Measurements from ENCODE around the gene ARHGAP45. TPM values are rescaled to one million over a fixed set of nuclear protein-coding genes. Genes with fewer than 3 reads are reported as not detected.
A peak's percentile ranks its signal among the peaks of the same experiment; 100 is the strongest.
"Not testable (repeated sequence)": the region's sequence is repeated elsewhere in the genome, so short reads cannot be mapped to it uniquely, and the experiment has no call there.

The ARHGAP45 gene
- total RNA-seq, 2 donors from 2014 or later = 13.2 to 23.4 TPM

DNA sequence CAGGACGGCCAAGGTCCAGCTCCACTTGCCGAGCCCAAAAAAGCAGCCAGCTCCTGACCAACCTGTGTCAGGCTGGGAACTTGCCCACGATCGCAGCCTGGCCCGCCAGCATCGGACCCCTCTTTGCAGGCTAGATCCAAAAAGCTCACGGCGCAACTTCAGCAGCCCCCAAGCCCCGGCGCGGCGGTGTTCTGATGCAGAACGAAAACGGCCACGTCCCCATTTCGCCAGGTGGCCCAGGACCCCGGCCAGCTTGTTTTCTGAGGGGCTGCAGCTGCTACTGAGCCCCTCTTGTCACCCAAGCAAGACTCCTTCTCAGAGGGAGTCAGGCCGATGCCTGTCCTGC, 47.4 kb upstream of the ARHGAP45 start:
- peaks cover 66% of the 10 kb centered on the region for H3K4me1 ChIP-seq

DNA sequence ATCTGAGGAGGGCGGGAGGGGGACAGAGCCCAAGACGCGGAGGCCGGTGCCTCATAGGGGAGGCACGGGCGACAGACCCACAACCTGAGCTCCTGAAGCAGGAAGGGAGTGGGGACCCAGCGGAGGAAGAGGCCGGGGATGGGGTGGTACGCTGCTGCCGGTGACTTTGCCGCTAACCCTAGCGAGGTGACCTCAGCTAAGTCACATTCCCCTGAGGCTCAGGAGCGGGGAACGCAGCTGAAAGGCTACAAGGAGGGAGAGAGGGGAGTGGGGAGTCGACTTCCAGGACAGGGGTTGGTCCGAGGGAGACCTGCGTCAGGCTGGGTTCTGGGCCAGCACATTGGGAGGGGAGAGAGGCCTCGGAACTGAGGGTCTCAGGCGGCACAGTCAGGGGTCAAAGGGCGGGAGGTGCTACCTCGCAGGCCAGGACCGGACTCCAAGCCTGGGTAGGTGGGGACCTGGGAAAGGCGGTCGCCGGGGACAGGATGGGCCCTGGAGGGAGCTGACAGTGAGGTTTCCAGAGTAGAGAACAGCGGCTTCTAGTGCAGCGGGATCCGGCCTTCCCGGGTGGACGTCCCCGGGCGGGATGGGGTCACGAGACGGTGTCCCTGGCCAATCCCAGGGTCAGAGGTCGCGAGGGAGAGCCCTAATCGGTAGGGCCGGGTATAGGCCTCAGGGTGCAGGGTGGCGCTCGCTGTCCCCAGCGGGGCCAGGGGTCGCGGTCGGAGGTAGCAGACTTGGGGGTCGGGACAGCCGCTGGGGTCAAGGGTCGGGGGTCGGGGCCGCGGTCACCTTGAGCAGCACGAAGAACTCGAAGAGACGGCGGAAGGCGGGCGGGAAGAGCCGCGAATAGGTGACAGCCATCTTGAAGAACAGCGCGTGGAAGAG, 46.7 kb upstream of the ARHGAP45 start:
- WGBS, 2 donors = 0 to 1% methylated on average over 21 to 60 of the region's 60 CpGs
- Histone ChIP-seq H3K9me3 (no peaks in the 10 kb centered on the region), H3K4me1 (peaks cover 62% of the 10 kb centered on the region), H3K27me3 (no peaks in the 10 kb centered on the region), H3K4me3 (peak overlapping the region; percentile 63 to 77), H3K27ac (peak overlapping the region; percentile 81 to 97 (median 92)), H3K36me3 (replicated peaks in 1 of 2; ENCODE audit: insufficient read depth in 1 of 2, low read depth in 2 of 2) (no peaks in the 10 kb centered on the region)
- intact Hi-C loops (cut with DNase I) = no loop called here
- ATAC-seq (no peak), DNase-seq (peak in 2 of 4 donors; percentile 31 to 42)
- TF ChIP-seq, protein P1, sequence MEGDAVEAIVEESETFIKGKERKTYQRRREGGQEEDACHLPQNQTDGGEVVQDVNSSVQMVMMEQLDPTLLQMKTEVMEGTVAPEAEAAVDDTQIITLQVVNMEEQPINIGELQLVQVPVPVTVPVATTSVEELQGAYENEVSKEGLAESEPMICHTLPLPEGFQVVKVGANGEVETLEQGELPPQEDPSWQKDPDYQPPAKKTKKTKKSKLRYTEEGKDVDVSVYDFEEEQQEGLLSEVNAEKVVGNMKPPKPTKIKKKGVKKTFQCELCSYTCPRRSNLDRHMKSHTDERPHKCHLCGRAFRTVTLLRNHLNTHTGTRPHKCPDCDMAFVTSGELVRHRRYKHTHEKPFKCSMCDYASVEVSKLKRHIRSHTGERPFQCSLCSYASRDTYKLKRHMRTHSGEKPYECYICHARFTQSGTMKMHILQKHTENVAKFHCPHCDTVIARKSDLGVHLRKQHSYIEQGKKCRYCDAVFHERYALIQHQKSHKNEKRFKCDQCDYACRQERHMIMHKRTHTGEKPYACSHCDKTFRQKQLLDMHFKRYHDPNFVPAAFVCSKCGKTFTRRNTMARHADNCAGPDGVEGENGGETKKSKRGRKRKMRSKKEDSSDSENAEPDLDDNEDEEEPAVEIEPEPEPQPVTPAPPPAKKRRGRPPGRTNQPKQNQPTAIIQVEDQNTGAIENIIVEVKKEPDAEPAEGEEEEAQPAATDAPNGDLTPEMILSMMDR (IDR thresholded peaks at IDR 0.05) = no peak
- TF ChIP-seq POLR2A (IDR thresholded peaks at IDR 0.05) = no peak

More for the DNA sequence above, 47.4 kb upstream of the ARHGAP45 start:
- ATAC-seq = no peak
- WGBS, 2 donors = 38% methylated on average over 18 of the region's 18 CpGs; no CpG with 5 or more reads in 1 of the 2 donors
- Histone ChIP-seq H3K27me3 (no peaks in the 10 kb centered on the region), H3K4me3 (peak overlapping the region; percentile 63 to 77), H3K9me3 (no peaks in the 10 kb centered on the region), H3K36me3 (replicated peaks in 1 of 2; ENCODE audit: insufficient read depth in 1 of 2, low read depth in 2 of 2) (no peaks in the 10 kb centered on the region), H3K27ac (peak overlapping the region in 3 of 4 donors; percentile 81 to 97 (median 95))
- TF ChIP-seq POLR2A (IDR thresholded peaks at IDR 0.05) = no peak
- TF ChIP-seq, protein P1 (IDR thresholded peaks at IDR 0.05) = no peak
- DNase-seq = no peak
- intact Hi-C loops (cut with DNase I) = no loop called here

DNA sequence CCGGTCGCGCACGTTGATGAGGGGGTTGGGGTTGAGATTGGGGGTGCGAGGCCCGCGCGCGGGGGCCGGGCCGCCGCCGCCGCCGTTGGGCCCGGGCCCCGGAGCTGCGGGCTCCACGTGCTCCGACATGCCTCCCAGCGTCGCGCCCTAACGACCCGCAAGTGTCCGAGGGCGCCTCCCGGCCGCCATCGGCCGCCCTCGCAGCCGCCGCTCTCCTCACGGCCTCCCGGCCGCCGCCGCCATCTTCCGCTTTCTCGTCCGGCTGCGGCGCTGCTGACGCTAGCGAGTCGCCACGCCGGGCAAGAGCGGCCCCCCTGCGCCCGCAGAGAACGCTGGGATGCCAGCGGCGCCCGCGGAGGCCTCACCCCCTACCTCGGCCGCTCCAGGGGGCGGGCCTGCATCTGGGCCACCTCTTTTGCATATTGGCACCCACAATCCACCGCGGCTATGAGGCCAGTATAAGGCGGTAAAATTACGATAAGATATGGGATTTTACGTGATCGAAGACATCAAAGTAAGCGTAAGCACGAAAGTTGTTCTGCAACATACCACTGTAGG, 46.0 kb upstream of the ARHGAP45 start, which contains the start of gene TMEM259:
TMEM259 (minus strand) TSS at position 256 of the 558 bp plus-strand sequence; CDS start at position 129, 127 bp downstream.
- DNase-seq (peak; percentile 98 to 99 (median 98)), ATAC-seq (peak; percentile 91)
- intact Hi-C loops (cut with DNase I) = no loop called here
- peak within 1 kb of the TSS; percentile 81 to 97 (median 92) for H3K27ac ChIP-seq
- H3K36me3 ChIP-seq (replicated peaks in 1 of 2; ENCODE audit: insufficient read depth in 1 of 2, low read depth in 2 of 2) = no peaks in the 10 kb centered on the region
- no peaks in the 10 kb centered on the region for H3K27me3 ChIP-seq
- TF ChIP-seq POLR2A (IDR thresholded peaks at IDR 0.05) = peak in 1 of 3 donors; percentile 79
- TF ChIP-seq, protein P1 (IDR thresholded peaks at IDR 0.05) = peak in 1 of 7 experiments; percentile 20
- peaks cover 57% of the 10 kb centered on the region for H3K4me1 ChIP-seq
- WGBS, 2 donors = 0 to 1% methylated on average over 18 to 68 of the region's 68 CpGs
- H3K9me3 ChIP-seq = no peaks in the 10 kb centered on the region
- H3K4me3 ChIP-seq = peak within 1 kb of the TSS; percentile 63 to 77

DNA sequence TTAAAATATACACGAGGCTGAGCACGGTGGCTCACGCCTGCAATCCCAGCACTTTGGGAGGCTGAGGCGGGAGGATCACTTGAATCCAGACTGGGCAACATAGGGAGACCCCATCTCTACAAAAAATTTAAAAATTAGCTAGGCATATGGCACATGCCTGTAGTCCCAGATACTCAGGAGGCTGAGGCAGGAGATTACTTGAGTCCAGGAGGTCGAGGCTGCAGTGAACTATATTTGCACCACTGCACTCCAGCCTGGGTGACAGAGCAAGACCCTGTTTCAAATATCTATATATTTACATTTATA, 43.1 kb upstream of the ARHGAP45 start:
- H3K36me3 ChIP-seq (replicated peaks in 1 of 2; ENCODE audit: insufficient read depth in 1 of 2, low read depth in 2 of 2); ATAC-seq; H3K27ac ChIP-seq; H3K4me3 ChIP-seq; intact Hi-C loops (cut with DNase I); H3K27me3 ChIP-seq; H3K9me3 ChIP-seq; DNase-seq: not testable (repeated sequence)
- WGBS, 2 donors = 72 to 86% methylated on average over 5 of the region's 5 CpGs
- H3K4me1 ChIP-seq = peaks cover 49% of the 10 kb centered on the region

DNA sequence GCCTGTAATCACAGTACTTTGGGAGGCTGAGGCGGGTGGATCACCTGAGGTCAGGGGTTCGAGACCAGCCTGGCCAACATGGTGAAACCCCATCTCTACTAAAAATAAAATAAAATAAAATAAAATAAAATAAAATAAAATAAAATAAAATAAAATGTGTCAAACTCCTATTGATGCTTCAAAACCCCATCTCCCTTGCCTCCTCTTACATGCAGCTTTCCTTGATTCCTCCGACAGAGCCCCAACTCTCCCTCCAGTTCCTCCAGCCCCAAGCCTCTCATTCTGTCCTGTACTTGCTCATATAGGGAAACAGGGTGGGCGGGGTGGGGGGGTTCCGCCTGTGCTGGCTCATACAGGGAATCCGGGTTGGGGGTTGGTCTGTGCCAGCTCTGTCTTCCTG, 41.9 kb upstream of the ARHGAP45 start:
- peaks cover 45% of the 10 kb centered on the region for H3K4me1 ChIP-seq
- H3K27ac ChIP-seq; DNase-seq; intact Hi-C loops (cut with DNase I); H3K9me3 ChIP-seq; ATAC-seq; H3K27me3 ChIP-seq; H3K36me3 ChIP-seq (replicated peaks in 1 of 2; ENCODE audit: insufficient read depth in 1 of 2, low read depth in 2 of 2); H3K4me3 ChIP-seq: not testable (repeated sequence)
- 73 to 79% methylated on average over 6 of the region's 6 CpGs for WGBS, 2 donors

Data from body of pancreas (tissue), 4 donors.